ENCODE results near the gene PCDHB3.
"Not testable (repeated sequence)": the region's sequence is repeated elsewhere in the genome, so short reads cannot be mapped to it uniquely, and the experiment has no call there.

Gene PCDHB3

DNA sequence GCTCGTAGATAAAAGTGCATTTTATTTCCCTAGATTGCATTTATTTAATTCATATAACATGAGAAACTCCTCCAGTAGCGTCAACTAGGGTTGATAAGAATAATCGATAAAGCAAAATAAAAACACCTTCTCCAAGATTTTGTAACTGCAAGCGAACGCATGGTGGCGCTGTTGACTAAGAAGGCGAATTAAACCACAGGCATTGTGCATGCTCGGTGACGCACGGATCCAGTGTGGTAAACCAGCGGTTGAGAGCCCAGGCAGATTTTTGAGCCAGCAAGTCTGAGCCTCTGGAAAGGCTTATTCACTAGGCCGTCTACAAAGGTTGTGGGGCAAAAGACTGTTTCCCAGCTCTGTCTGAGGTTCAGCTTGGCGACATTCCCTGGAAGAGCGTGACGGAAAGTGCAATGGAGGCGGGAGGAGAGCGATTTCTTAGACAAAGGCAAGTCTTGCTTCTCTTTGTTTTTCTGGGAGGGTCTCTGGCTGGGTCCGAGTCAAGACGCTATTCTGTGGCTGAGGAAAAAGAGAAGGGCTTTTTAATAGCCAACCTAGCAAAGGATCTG is at the start of gene PCDHB3:
PCDHB3 (plus strand) TSS at position 231 of the 563 bp plus-strand sequence; CDS start at position 408, 177 bp downstream.
- no peak for DNase-seq

DNA sequence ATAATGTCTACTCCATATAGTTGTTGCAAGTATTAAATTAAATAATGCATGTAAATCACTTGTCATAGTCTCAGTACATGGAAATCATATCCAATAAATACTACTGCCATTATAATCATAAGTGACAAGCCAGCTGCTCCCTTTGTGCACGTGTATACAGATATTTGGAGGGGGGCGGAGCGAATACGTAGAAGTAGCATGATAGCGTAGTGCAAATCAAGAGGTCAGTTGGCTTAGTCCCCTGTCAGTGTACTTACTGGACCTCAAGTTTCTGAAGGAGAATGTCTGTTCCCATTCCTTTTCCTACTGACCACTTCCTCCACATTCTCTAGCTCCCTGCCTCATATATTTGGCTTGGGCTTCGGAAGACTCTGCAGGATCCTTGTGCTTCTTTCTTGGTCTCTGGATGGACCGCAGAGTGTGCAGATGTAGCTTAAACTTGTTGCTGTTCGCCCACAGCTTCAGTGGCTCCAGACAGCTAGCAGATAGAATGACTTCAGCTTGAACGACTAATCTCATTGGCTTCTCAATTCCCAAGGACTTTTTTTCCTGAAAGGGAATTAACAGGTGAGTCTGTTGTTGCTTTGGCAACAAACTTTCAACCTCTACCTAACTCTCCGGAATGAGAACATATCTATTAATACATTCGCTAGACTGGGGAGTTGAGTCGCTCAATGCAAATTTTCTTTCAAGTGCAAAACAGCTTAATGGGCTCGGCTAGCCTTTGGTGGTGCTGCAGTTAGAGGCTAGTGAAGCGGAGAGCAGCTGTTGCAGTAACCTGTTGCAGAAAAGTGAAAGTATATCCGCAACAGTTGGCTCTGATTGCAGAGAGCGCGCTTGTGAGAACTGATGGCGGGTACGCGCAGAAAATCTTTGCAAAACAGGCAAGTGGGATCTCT is 49.4 kb upstream of the PCDHB3 start, which contains the start of gene PCDHB1:
PCDHB1 (plus strand) TSS at position 753 of the 899 bp plus-strand sequence; CDS start at position 850, 97 bp downstream.
- no peak for DNase-seq

DNA sequence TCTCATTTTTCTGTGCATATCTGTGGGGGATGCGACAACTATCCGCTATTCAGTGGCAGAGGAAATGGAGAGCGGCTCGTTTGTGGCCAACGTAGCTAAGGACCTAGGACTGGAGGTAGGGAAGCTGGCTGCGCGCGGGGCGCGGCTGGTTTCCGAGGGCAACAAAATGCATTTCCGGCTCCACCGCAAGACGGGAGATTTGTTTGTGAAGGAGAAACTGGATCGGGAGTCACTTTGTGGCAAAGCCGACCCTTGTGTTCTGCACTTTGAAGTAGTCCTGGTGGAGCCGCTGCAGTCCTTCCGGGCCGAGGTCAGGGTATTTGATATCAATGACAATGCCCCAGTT is 48.8 kb upstream of the PCDHB3 start:
- no peak for DNase-seq

DNA sequence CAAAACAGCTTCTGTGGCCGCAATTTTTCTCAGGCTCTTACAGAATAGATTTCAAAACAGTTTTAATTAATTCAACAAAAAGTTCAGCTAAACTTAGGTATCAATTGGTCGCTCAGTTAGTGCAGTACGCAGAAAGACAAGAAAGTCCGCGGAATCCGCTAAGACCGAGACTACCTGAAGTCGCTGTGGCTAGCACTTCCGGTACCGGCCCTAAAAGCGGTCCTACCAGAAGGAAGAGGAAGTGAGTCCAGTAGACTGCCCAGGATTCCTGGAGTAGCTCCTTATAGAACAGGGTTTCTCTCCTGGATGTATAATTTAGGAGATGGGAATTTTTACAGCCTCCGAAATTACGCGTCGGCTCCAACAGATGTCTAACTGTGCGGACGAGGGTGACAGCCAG is 22.4 kb upstream of the PCDHB3 start:
- DNase-seq: no peak

DNA sequence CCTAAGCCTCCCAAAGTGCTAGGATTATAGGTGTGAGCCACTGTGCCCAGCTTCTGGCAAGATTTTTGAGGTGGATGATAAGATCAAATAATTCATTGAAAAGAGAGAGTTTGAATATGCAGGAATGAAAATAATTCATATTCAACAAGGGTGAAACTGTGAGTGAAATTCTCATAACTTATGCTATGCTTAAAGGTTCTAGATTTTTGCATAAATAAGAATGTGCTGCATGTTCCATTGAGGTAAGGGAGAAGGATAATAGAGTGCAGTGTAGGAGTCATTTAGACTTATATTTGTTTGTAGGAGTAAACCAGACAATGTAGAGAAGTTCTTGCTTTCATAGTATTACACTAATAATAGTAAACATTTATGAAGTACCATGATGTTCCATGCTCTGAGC is 18.0 kb upstream of the PCDHB3 start:
- no peak for DNase-seq

DNA sequence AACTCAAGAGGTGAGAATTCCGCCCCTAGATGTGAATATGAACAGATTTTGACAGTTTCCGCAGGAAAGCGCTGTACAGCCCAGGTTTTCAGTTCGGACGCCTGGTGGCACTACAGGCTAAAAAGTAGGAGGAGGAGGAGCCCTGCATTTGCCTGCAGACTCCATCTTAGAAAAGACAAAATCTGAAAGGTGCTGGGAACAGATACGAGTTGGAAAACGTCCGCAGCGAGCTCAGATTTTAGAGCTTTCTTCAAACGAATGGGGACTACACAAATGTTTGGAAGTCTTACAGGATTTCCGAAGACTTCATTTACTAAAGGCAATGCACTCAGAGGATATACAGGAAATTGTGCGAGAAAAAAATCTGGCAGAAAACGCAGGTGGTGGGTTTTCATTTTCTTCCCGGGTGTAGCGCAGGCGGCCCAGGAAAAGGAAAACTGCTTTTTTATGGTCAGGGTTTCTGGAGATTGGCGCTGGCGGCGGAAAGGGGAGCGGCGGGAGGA is 15.7 kb upstream of the PCDHB3 start:
- peak; percentile 30 for DNase-seq

DNA sequence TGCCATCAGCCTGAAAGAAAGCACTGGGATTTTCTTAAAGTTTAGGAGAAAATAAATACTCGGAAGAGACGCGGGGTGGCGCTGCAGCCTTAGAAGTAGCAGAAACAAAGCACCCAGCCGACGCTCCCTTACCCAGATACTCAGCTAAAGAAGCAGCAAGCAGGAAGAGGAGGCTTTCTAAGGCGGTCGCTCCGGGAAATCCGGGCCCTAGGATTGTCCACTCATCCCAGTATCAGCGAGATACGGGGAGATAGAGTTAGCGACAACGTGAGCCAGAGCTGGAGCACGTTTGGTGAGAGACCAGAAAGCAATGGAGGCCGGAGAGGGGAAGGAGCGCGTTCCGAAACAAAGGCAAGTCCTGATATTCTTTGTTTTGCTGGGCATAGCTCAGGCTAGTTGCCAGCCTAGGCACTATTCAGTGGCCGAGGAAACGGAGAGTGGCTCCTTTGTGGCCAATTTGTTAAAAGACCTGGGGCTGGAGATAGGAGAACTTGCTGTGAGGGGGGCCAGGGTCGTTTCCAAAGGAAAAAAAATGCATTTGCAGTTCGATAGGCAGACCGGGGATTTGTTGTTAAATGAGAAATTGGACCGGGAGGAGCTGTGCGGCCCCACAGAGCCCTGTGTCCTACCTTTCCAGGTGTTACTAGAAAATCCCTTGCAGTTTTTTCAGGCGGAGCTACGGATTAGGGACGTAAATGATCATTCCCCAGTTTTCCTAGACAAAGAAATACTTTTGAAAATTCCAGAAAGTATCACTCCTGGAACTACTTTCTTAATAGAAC is 5.6 kb upstream of the PCDHB3 start, which contains the start of gene PCDHB2:
PCDHB2 (plus strand) TSS at position 135 of the 782 bp plus-strand sequence; CDS start at position 311, 176 bp downstream.
- no peak for DNase-seq

DNA sequence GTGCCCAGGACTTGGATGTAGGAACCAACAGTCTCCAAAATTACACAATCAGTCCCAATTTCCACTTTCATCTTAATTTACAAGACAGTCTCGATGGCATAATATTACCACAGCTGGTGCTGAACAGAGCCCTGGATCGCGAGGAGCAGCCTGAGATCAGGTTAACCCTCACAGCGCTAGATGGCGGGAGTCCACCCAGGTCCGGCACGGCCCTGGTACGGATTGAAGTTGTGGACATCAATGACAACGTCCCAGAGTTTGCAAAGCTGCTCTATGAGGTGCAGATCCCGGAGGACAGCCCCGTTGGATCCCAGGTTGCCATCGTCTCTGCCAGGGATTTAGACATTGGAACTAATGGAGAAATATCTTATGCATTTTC is 5.0 kb upstream of the PCDHB3 start:
- no peak for DNase-seq

DNA sequence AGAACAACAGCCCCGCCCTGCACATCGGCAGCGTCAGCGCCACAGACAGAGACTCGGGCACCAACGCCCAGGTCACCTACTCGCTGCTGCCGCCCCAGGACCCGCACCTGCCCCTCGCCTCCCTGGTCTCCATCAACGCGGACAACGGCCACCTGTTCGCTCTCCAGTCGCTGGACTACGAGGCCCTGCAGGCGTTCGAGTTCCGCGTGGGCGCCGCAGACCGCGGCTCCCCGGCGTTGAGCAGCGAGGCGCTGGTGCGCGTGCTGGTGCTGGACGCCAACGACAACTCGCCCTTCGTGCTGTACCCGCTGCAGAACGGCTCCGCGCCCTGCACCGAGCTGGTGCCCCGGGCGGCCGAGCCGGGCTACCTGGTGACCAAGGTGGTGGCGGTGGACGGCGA is 4.1 kb upstream of the PCDHB3 start:
- not testable (repeated sequence) for DNase-seq

DNA sequence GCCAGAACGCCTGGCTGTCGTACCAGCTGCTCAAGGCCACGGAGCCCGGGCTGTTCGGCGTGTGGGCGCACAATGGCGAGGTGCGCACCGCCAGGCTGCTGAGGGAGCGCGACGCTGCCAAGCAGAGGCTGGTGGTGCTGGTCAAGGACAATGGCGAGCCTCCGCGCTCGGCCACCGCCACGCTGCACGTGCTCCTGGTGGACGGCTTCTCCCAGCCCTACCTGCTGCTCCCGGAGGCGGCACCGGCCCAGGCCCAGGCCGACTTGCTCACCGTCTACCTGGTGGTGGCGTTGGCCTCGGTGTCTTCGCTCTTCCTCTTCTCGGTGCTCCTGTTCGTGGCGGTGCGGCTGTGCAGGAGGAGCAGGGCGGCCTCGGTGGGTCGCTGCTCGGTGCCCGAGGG is 3.7 kb upstream of the PCDHB3 start:
- not testable (repeated sequence) for DNase-seq

DNA sequence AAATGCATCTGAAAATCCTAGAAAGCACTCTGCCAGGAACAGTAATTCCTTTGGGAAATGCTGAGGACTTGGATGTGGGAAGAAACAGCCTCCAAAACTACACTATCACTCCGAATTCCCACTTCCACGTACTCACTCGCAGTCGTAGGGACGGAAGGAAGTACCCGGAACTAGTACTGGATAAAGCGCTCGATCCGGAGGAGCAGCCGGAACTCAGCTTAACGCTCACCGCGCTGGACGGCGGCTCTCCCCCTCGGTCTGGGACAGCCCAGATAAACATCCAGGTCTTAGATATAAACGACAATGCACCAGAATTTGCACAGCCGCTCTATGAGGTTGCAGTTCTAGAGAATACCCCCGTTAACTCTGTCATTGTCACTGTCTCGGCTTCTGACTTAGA is 786 bp downstream of the PCDHB3 start:
- DNase-seq: no peak

DNA sequence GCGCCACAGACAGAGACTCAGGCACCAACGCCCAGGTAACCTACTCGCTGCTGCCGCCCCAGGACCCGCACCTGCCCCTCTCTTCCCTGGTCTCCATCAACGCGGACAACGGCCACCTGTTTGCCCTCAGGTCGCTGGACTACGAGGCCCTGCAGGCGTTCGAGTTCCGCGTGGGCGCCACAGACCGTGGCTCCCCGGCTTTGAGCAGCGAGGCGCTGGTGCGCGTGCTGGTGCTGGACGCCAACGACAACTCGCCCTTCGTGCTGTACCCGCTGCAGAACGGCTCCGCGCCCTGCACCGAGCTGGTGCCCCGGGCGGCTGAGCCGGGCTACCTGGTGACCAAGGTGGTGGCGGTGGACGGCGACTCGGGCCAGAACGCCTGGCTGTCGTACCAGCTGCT is 1.8 kb downstream of the PCDHB3 start:
- not testable (repeated sequence) for DNase-seq

DNA sequence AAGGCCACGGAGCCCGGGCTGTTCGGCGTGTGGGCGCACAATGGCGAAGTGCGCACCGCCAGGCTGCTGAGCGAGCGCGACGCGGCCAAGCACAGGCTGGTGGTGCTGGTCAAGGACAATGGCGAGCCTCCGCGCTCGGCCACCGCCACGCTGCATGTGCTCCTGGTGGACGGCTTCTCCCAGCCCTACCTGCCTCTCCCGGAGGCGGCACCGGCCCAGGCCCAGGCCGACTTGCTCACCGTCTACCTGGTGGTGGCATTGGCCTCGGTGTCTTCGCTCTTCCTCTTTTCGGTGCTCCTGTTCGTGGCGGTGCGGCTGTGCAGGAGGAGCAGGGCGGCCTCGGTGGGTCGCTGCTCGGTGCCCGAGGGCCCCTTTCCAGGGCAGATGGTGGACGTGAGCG is 2.2 kb downstream of the PCDHB3 start:
- DNase-seq: not testable (repeated sequence)

DNA sequence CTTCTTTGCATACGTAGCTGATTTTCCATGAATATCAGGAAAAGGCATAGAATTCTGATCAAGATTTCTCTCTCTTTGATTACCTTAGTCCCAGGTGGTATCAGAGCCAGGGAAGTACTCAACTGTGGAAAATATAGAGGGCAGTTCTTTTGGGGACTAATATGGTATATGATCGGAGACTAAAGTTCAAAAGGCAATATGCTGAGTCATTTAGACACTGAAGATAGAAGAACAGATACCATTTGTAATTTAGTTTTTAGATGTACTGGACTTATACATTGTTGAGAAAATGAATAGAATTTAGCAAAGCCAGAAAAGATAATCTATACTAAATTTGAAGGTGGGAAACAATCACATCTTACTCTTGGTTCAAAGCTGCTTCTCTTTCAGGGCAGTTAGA is 5.1 kb downstream of the PCDHB3 start:
- no peak for DNase-seq

DNA sequence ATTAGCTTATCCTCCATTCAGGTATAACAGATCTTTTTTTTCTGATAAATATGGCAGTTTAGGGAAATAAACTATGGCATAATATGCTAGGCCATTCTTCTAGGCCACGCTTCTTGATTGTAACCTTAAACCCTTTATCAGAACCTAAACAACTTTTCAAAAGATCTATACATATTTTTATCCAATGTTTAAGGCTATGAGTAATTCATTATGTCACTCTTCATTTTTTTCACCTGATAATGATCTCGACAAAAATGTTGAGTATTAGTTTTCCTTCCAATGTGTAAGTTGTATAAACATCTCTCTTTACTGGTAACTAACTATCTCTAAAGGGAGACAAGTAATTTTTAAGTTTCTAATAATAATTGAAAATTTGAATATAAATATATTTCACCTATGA is 19.0 kb downstream of the PCDHB3 start:
- DNase-seq: no peak

DNA sequence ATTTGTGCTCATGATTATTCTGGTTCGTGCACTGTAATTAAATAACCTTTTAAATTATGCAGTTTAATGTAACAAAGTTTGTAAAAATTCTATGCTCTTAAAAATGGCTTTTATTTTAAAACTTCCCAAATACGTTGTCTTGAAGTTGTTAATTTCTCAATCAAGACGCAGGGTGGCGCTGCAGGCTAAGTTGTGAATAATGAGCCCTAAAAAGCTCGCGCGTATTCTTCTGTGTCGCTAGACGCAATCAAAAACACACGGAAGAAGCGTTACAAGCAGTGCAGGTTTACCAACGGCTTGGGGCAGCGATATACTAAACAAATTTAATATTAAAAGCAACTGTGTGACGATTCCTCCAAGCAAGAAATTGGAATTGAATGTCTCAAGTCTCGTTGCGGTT is 21.3 kb downstream of the PCDHB3 start, which contains the start of gene PCDHB4:
PCDHB4 (plus strand) TSS at position 256 of the 400 bp plus-strand sequence. CDS start 181 bp downstream, outside the sequence.
- no peak for DNase-seq

DNA sequence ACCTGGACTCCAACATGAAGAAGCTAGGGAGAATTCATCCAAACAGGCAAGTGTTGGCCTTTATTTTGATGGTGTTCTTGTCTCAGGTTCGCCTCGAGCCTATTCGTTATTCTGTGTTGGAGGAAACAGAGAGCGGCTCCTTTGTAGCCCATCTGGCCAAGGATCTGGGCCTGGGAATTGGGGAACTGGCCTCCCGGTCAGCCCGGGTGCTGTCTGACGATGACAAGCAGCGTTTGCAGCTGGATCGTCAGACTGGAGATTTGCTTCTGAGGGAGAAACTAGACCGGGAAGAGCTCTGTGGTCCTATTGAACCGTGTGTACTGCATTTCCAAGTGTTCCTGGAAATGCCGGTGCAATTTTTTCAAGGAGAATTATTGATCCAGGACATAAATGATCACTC is 21.7 kb downstream of the PCDHB3 start:
- no peak for DNase-seq

DNA sequence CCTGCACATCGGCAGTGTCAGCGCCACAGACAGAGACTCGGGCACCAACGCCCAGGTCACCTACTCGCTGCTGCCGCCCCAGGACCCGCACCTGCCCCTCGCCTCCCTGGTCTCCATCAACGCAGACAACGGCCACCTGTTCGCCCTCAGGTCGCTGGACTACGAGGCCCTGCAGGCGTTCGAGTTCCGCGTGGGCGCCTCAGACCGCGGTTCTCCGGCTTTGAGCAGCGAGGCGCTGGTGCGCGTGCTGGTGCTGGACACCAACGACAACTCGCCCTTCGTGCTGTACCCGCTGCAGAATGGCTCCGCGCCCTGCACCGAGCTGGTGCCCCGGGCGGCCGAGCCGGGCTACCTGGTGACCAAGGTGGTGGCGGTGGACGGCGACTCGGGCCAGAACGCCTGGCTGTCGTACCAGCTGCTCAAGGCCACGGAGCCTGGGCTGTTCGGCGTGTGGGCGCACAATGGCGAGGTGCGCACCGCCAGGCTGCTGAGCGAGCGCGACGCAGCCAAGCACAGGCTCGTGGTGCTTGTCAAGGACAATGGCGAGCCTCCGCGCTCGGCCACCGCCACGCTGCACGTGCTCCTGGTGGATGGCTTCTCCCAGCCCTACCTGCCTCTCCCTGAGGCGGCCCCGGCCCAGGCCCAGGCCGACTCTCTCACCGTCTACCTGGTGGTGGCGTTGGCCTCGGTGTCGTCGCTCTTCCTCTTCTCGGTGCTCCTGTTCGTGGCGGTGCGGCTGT is 23.3 kb downstream of the PCDHB3 start:
- DNase-seq: not testable (repeated sequence)

DNA sequence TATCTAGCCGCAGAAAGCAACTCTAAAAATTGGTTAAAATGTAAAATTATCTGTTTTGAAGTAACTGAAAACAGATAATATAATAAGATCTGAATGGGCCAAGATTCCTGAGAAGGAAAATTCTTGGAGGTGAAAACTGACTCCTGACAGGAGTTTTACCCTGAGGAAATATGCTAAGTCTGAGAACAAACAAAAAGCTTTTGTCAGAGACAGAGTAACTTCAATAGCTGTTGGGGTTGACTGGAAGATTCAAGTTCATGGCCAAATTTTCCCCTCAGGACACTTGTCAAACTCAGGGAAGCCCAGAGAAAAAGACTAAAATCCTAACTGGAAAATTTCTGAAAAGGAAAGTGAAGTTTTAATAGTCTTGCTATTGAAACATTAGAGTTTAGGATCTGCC is 27.0 kb downstream of the PCDHB3 start:
- DNase-seq: no peak

DNA sequence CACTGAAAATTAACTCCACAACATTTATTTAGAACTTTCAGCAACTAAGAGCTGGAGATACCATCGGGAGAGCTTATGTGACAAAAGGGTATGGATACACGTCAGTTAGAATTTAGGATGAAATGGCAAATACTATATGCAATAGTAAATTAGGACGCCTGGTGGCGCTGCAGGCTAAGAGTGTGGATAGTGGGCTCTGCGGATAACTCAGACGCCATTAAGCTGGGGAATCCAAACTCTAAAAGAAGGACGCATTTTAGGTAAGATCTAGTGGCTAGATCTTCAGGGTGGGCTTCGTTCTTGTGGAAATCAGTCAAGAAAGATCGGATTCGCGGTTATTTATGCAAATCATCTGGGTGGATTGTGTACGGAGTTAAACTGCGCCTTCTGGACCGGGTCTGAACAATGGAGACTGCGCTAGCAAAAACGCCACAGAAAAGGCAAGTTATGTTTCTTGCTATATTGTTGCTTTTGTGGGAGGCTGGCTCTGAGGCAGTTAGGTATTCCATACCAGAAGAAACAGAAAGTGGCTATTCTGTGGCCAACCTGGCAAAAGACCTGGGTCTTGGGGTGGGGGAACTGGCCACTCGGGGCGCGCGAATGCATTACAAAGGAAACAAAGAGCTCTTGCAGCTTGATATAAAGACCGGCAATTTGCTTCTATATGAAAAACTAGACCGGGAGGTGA is 34.9 kb downstream of the PCDHB3 start, which contains the start of gene PCDHB5:
PCDHB5 (plus strand) TSS at position 177 of the 688 bp plus-strand sequence; CDS start at position 406, 229 bp downstream.
- no peak for DNase-seq

DNA sequence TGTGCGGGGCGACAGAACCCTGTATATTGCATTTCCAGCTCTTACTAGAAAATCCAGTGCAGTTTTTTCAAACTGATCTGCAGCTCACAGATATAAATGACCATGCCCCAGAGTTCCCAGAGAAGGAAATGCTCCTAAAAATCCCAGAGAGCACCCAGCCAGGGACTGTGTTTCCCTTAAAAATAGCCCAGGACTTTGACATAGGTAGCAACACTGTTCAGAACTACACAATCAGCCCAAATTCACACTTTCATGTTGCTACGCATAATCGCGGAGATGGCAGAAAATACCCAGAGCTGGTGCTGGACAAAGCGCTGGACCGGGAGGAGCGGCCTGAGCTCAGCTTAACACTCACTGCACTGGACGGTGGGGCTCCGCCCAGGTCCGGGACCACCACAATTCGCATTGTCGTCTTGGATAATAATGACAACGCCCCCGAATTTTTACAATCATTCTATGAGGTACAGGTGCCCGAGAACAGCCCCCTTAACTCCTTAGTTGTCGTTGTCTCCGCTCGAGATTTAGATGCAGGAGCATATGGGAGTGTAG is 35.5 kb downstream of the PCDHB3 start:
- no peak for DNase-seq
